H1 (cell line): ENCODE results near the gene TSPAN1.

Experiments
- CBX5 ChIP-seq: fragments of 300-800, 300-1000 bp; sonication (generic); IDR thresholded peaks from 2 replicates; pipeline ENCODE4 v1.7.1; 2016; ENCODE audit warnings: antibody characterized with exemption, low read length, low read depth
- CEBPB ChIP-seq: IDR thresholded peaks from 2 replicates; pipeline ENCODE4 v1.6.1; 2012; ENCODE audit warnings: low read depth, low read length
- EGR1 ChIP-seq: IDR thresholded peaks from 2 replicates; pipeline ENCODE4 v1.6.1; 2011; ENCODE audit warnings: low read depth, low read length, borderline replicate concordance
- EP300 ChIP-seq, 2 experiments: IDR thresholded peaks; 1 replicate in 1 of 2; 2 replicates in 1 of 2; pipeline ENCODE4 v1.6.1; 2011 to 2012; ENCODE audit warnings: low read depth in 2 of 2, low read length in 2 of 2, mild to moderate bottlenecking in 2 of 2, borderline replicate concordance in 1 of 2, inconsistent platforms in 1 of 2, moderate library complexity in 1 of 2
- JUND ChIP-seq: IDR thresholded peaks from 2 replicates; pipeline ENCODE4 v1.6.1; 2011; ENCODE audit warnings: mild to moderate bottlenecking, improper control_type of control experiment, low read length
- KDM1A ChIP-seq: fragments of 200-600, 300-600 bp; sonication (generic); IDR thresholded peaks from 2 replicates; pipeline ENCODE4 v1.7.1; 2016; ENCODE audit warnings: mild to moderate bottlenecking, low read length, borderline replicate concordance
- POLR2A ChIP-seq, 2 experiments: IDR thresholded peaks; 1 replicate in 1 of 2; 2 replicates in 1 of 2; pipeline ENCODE4 v1.6.1; 2011; ENCODE audit warnings: low read depth in 2 of 2, low read length in 2 of 2, mild to moderate bottlenecking in 2 of 2; ENCODE audit errors: control extremely low read depth in 1 of 2
- TF ChIP-seq, protein P1 (sequence below), 3 experiments: IDR thresholded peaks; 1 replicate in 2 of 3; 2 replicates in 1 of 3; pipeline versions ENCODE4 v1.5.1 to v1.6.1; 2011; ENCODE audit warnings: low read length in 3 of 3, mild to moderate bottlenecking in 3 of 3, inconsistent platforms in 2 of 3, low read depth in 1 of 3, moderate library complexity in 1 of 3; ENCODE audit not compliant: insufficient read depth in 1 of 3; ENCODE audit errors: control extremely low read depth in 1 of 3

GRCh38 chr1:46199233-46199749, 24.4 kb downstream of the TSPAN1 start:
- TF ChIP-seq, protein P1, sequence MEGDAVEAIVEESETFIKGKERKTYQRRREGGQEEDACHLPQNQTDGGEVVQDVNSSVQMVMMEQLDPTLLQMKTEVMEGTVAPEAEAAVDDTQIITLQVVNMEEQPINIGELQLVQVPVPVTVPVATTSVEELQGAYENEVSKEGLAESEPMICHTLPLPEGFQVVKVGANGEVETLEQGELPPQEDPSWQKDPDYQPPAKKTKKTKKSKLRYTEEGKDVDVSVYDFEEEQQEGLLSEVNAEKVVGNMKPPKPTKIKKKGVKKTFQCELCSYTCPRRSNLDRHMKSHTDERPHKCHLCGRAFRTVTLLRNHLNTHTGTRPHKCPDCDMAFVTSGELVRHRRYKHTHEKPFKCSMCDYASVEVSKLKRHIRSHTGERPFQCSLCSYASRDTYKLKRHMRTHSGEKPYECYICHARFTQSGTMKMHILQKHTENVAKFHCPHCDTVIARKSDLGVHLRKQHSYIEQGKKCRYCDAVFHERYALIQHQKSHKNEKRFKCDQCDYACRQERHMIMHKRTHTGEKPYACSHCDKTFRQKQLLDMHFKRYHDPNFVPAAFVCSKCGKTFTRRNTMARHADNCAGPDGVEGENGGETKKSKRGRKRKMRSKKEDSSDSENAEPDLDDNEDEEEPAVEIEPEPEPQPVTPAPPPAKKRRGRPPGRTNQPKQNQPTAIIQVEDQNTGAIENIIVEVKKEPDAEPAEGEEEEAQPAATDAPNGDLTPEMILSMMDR (IDR thresholded peaks at IDR 0.05; ENCODE audit: control extremely low read depth in 1 of 3, insufficient read depth in 1 of 3, low read depth in 1 of 3, low read length in 3 of 3): no peak
- TF ChIP-seq EGR1 (no peak), POLR2A (IDR thresholded peaks at IDR 0.05; ENCODE audit: control extremely low read depth in 1 of 2, low read depth in 2 of 2, low read length in 2 of 2) (no peak), CEBPB (no peak), EP300 (IDR thresholded peaks at IDR 0.05; ENCODE audit: borderline replicate concordance in 1 of 2, low read depth in 2 of 2, low read length in 2 of 2) (no peak), CBX5 (no peak), JUND (no peak), KDM1A (no peak)
